Measurements from ENCODE around the gene TCF23.

TCF23 gene

GRCh38 chr2:27158468-27158867, 9.7 kb downstream of the TCF23 start:
- Histone ChIP-seq H3K4me3 (ENCODE audit: low read length) (no peak overlapping the region), H3K79me2 (ENCODE audit: control insufficient read depth, low read length) (no peaks in the 10 kb centered on the region), H3K9me3 (ENCODE audit: control insufficient read depth, insufficient read depth, low read length) (no peaks in the 10 kb centered on the region), H3K27me3 (ENCODE audit: control insufficient read depth, low read length) (no peaks in the 10 kb centered on the region), H4K20me1 (ENCODE audit: control insufficient read depth, insufficient read depth, low read depth, low read length) (no peaks in the 10 kb centered on the region), H3K36me3 (ENCODE audit: control insufficient read depth, low read length) (no peaks in the 10 kb centered on the region), H3K4me2 (ENCODE audit: low read length) (no peak overlapping the region), H3K4me1 (ENCODE audit: control insufficient read depth, low read length) (peaks cover 3% of the 10 kb centered on the region), H3F3A (ENCODE audit: control insufficient read depth, insufficient read depth) (no peaks in the 10 kb centered on the region; the same call in 1 of the 2 replicates), H3K27ac (ENCODE audit: low read depth, low read length) (no peak overlapping the region), H3K9me2 (replicated peaks; ENCODE audit: control insufficient read depth, low read length) (no peaks in the 10 kb centered on the region)
- TF ChIP-seq EZH2phosphoT487 (IDR thresholded peaks at IDR 0.05; ENCODE audit: borderline replicate concordance, low read length) (no peak), CTCF (IDR thresholded peaks at IDR 0.05; ENCODE audit: low read depth, low read length, poor library complexity, severe bottlenecking) (no peak)

GRCh38 chr2:27159271-27159670, 10.5 kb downstream of the TCF23 start:
- peaks cover 11% of the 10 kb centered on the region for H3K4me1 ChIP-seq (ENCODE audit: control insufficient read depth, low read length)
- H3K36me3 ChIP-seq (ENCODE audit: control insufficient read depth, low read length), result no peaks in the 10 kb centered on the region
- TF ChIP-seq CTCF (IDR thresholded peaks at IDR 0.05; ENCODE audit: low read depth, low read length, poor library complexity, severe bottlenecking), result no peak

GRCh38 chr2:27160191-27160590, 11.4 kb downstream of the TCF23 start:
- H3K4me2 ChIP-seq (ENCODE audit: low read length), result no peak overlapping the region
- no peaks in the 10 kb centered on the region; the same call in 1 of the 2 replicates for H3F3A ChIP-seq (ENCODE audit: control insufficient read depth, insufficient read depth)
- no peaks in the 10 kb centered on the region for H4K20me1 ChIP-seq (ENCODE audit: control insufficient read depth, insufficient read depth, low read depth, low read length)
- H3K27me3 ChIP-seq (ENCODE audit: control insufficient read depth, low read length), result no peaks in the 10 kb centered on the region
- H3K36me3 ChIP-seq (ENCODE audit: control insufficient read depth, low read length), result no peaks in the 10 kb centered on the region
- H3K9me3 ChIP-seq (ENCODE audit: control insufficient read depth, insufficient read depth, low read length), result no peaks in the 10 kb centered on the region
- no peak overlapping the region for H3K27ac ChIP-seq (ENCODE audit: low read depth, low read length)
- H3K4me3 ChIP-seq (ENCODE audit: low read length), result no peak overlapping the region
- no peaks in the 10 kb centered on the region for H3K79me2 ChIP-seq (ENCODE audit: control insufficient read depth, low read length)
- no peaks in the 10 kb centered on the region for H3K9me2 ChIP-seq (replicated peaks; ENCODE audit: control insufficient read depth, low read length)
- H3K4me1 ChIP-seq (ENCODE audit: control insufficient read depth, low read length), result peaks cover 20% of the 10 kb centered on the region
- no peak for TF ChIP-seq EZH2phosphoT487 (IDR thresholded peaks at IDR 0.05; ENCODE audit: borderline replicate concordance, low read length)
- no peak for TF ChIP-seq CTCF (IDR thresholded peaks at IDR 0.05; ENCODE audit: low read depth, low read length, poor library complexity, severe bottlenecking)

More at GRCh38 chr2:27159271-27159670, 10.5 kb downstream of the TCF23 start:
- no peaks in the 10 kb centered on the region for H3K27me3 ChIP-seq (ENCODE audit: control insufficient read depth, low read length)
- no peak overlapping the region for H3K4me2 ChIP-seq (ENCODE audit: low read length)
- H3K9me2 ChIP-seq (replicated peaks; ENCODE audit: control insufficient read depth, low read length), result no peaks in the 10 kb centered on the region
- H4K20me1 ChIP-seq (ENCODE audit: control insufficient read depth, insufficient read depth, low read depth, low read length), result no peaks in the 10 kb centered on the region
- H3K4me3 ChIP-seq (ENCODE audit: low read length), result no peak overlapping the region
- no peaks in the 10 kb centered on the region; the same call in 1 of the 2 replicates for H3F3A ChIP-seq (ENCODE audit: control insufficient read depth, insufficient read depth)
- no peaks in the 10 kb centered on the region for H3K9me3 ChIP-seq (ENCODE audit: control insufficient read depth, insufficient read depth, low read length)
- H3K27ac ChIP-seq (ENCODE audit: low read depth, low read length), result no peak overlapping the region
- H3K79me2 ChIP-seq (ENCODE audit: control insufficient read depth, low read length), result no peaks in the 10 kb centered on the region
